OCI-M2 (cell line): ENCODE data around the gene UBE2G2.

ENCODE experiments used
- DNase-seq: peaks from one replicate; lab custom pipeline; 2025; ENCODE audit not compliant: unreplicated experiment; lab: John Stamatoyannopoulos, UW

Gene UBE2G2

DNA sequence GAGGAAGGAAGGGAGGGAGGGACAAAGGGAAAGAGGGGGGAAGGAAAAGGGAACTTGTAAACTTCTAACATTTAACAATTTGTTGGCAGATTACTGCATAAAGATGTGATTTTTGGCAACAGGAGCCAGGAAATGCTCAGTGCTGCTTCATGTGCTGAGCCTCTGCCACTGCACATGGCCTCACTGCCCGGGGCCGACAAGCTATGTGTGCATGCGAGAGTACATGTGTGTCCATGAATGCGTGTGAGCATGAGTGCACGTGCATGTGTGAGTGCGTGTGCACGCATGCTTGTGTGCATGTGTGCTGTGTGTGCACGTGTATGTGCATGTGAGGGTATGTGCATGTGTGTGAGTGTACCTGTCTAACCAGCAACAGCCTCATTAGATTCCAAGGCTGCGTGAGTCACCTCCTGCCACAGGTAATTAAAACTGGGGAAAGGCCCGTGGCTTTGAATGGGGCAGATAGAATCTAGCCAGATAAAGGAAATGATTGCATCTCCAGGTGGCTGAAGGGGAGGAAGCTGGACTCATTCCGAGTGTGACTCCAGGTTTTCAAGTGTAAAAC, 48.9 kb downstream of the UBE2G2 start:
- no peak for DNase-seq

DNA sequence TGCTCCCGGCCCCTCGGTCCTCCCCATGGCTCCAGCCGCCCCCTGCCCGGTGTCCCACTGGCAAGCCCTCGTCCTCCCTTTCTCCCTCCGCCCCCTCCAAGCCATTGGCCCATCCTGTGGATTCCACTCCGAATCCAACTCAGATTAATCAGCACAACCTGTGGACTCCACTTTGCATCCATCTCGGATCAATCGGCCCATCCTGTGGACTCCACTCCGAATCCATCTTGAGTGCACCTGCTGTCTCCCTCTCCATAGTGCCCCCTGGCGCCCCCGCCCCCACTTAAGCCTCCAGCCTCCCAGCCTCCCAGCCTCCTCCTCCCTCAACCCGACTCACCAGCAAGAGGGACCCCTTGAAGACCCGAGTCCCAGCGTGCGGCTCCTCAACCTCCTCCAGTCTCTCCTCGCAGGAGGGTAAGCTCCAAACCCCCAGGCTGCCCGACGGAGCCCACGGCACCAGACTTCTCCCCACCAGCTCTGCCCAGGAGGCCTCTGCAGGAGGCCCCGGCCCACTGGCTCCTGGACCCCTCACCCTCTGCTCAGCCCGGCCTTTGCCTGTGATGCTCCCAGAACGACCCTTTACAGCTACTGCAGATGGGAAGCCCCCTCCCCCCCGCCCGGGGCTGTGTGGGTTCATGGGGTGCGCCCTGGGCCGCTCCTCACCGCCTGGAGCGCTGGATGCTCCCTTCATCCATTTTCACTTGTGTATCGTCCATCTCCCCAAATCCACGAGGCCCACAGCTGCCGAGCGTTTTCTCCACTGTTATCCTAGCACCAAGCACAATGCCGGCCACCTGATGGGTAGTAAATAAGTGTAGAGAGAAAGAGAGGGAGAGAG, 49.6 kb downstream of the UBE2G2 start:
- no peak for DNase-seq

DNA sequence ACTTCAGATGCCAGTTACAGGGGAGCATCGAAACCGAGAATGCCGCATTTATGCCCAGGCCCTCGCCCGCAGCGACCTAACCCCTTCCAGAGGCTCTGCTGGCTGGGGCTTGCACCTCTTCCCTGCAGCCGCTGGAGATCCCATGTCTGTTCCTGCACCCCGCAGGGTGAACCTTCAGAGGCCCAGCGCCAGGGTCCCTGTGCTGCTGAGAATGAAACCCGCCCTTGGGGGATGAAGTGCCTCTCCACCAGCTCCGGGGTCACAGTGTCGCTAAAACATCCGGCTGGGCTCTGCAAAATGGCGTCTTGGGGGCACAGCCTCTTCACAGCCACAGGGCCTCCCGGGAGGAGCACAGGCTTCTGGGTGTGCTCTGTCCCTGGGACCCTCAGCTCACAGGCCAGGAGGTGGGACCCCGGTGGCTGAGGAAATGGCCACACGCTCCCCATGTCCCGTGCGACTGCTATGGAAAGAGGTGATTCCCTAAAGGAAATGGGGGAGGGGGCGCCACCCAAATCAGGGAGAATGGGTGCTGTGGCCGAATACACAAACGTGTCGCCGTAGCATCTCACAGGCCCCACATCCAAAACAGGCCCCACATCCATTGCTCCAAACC, 50.3 kb downstream of the UBE2G2 start:
- no peak for DNase-seq

DNA sequence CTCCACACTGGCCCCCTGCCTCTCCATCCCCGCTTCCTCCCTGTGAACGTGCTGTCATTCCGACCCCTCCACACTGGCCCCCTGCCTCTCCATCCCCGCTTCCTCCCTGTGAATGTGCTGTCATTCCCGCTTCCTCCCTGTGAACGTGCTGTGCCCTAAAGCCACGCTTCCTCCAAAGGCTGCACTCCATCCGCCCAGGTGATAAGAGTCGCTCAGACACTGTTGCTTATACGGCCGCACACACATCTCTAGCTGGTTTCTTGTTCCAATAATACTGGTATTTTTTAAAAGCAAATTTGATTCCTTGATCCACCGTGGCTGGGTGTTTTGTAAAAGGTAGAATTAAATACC, 51.0 kb downstream of the UBE2G2 start:
- DNase-seq = no peak

DNA sequence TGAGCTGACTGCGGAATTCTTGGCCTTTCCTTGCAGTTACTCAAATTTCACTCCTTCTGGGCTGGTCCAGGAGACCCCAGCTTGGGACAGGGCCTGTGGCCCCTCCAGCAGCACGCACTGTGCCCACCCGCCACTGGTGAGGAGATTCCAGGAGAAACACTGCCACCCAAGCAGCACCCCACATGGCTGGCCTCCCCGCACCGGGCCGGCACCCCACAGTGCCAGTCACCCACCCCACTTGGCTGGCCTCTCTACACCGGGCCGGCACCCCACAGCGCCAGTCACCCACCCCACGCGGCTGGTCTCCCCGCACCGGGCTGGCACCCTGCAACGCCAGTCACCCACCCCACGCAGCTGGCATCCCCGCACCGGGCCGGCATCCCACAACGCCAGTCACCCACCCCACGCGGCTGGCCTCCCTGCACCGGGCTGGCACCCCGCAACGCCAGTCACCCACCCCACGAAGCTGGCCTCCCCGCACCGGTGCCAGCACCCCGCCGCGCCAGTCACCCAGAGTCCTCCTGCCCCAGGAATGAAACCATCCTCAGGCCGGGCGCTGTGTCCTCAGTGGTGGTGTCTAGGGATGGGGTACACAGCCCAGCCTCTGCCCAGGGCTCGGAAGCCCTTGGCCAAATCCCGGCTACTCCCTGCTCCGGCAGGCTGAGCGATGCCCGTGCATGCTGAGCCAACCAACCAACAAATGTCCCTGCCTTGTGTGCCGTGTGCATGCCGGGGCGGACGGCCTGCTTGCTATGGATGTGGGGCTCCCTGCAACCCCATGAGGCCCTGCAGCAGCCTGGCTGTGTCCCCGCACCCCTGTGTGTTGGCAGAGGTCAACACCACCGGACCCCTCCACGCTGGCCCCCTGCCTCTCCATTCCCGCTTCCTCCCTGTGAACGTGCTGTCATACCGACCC, 51.6 kb downstream of the UBE2G2 start:
- DNase-seq = no peak

DNA sequence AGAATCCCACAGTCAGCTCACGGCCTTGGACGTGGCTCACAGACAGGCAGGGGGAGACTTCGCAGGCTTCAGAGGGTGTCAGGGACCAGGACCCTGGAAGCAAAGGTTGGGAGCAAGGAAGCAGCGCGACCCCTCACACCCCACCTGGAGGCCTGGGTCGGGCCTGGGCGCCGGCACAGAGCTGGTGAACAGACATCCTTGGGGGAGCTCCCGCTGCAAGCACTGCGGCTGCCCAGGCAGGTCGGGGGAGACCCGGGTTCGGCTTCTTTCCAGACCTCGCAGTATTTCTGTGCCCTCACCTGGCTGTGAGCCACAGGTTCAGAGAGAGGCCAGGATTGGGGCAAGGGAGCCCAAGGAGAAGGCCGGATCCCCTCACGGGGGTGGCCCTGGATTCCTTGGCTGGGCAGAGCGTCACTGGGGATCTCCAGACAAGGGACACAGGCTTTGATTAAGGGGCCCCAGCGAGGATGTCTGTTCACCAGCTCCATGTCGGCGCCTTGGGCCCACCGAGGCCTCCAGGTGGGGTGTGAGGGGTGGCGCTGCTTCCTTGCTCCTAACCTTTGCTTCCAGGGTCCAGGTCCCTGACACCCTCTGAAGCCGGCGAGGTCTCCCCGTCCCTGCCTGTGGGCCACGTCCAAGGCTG, 52.4 kb downstream of the UBE2G2 start:
- DNase-seq = no peak

DNA sequence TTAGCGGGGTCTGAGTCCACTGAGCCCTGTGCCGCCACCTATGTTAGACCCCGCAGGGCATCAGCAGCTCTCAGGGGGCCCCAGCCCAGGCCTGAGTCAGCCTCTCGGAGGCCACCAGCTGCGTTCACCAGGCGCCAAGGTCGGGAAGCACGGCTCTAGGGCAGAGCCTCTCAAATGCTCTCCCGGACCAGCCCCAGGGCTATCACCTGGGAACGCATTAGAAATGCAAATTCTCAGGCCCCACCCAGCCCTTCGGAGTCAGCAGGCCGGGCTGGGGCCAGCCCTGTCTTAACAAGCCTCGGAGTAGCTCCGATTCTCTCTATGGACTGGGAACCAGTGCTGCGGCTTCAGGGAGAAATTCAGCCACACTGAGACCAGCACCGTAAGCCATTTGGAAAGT, 53.0 kb downstream of the UBE2G2 start:
- no peak for DNase-seq

DNA sequence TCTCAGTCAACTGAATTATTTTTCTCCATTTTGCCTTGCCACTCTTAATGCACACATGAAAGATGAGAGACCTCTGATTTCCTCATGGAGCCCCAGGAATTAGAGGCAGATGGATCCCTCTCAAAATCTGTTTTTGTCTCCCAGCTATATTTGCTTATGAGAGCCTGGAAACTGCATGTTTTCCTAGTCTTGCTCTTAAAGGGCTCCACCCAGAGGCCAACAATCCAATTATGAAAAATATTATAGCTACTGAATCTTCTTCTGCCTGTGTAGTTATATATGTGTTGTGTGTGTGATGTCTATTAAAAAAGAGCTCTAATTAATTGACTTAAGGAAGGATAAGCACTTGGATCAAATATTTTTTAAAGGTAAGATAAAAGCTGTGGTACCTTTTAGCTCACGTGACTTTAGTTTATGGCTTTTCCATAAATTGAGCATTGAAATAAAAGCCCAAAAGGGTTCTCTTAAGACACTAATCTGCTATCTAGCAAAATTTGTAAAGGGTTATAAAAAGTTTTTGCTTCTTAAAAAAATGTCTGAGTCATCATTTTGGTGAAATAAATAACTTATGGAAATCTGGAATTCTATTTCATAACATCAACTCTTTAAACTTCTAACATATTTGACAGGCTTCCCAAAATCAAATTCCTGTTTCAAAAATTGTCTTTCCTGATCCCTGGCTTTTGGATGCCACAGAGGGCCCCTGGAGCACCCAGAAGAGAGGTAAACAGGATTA, 59.0 kb downstream of the UBE2G2 start:
- no peak for DNase-seq

DNA sequence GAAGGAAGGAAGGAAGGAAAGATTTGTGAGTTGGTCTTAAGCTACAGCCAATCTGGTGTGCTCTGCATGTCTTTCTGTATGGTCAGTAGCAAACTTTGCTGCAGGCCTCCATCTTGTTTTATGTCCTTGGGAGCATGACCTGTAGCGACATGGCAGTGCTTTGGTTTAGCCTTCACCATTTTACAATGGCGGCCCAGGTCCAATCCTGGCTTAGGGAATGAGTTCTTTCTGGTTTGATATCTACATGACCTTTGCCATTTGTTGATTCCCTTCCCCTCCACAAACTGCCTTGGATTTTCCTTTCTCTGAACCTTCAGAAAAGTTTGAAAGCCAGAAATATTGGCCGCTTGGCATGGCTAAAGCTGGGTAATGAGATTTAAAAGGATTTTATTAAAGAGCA, 59.7 kb downstream of the UBE2G2 start:
- no peak for DNase-seq

DNA sequence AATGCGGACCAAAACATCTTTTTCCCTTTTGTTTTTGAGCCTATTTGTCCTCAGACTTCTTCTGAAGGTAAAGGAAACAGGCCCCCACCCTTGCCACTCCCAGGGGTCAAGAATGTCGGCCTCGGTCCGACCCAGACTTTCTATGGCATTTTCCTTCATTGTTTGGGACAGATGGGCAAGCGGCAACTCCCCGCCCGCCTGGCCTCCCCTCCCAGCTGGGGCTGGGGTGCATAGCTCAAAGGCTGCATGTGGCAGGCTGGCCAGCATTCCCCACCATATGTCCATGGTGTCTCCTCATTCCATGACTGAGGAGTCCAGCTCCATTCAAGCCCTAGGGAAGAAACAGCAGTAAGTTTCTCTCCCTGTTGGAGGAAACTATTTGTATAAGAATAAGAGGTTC, 60.9 kb downstream of the UBE2G2 start:
- DNase-seq = no peak

DNA sequence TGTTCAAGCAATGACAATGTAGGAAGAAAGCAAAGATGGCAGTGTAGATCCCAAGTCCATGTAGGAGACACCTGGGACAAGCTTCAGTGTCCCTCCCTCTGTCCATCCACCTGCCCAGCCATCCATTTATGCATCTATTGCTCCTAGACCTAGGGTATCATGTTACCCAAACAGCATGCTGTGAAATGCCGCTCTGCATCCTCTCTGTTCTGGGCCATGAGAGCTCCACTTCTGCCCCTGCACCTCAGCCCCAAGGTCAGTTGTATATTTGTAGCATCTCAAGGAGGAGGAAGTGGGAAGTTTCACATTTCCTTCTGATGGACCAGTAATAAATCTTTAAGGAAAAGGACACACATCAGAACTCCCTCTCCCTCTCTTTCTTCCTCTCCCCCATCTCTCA, 62.3 kb downstream of the UBE2G2 start:
- no peak for DNase-seq

DNA sequence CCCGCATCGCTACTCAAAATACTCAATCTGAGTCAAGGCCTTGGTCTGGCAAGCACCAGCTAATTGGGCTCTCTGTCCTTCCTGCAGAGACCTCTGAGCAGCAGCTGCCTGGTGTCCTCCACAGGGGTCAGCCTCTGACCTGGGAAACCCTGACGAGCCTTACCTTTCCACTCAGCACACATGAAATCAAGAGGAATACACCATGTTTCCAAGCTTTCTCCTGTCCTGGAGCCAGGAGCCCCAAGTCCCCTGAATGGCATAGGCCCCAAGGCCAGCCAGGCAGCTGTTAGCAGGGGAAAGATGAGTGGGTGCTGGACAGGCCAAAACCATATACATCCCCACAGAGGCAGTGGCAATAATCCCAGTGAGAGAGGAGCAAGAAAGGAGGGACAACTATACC, 63.0 kb downstream of the UBE2G2 start:
- no peak for DNase-seq

DNA sequence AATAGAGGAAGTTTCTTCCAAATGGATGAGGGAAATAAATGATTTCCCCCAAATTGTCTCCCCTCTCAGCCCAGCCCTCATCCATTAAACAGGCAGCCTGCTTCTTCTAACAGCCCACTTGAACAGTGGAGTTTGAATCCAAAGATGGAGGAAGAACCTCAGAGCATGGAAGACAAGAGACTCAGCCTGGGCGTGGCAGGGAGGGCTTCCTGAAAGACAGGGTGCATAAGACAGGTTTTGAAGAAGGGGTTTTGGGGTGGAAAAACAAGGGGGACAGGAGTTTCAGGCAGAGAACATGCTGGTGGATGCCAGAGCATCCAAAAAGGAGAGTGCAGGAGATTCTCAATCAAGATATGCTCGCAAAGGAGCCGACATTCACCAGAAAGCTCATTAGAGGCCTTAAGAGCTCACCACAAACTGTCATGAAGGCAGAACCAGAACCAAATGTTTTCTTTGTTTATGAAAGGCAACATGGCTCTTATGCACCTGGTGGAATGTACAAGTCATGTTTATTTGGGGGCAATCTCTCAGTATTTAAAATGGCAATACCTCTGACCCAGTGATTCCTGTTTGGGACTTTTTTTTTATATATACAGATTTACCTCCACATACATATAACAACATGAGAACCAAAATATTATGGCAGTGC, 63.8 kb downstream of the UBE2G2 start:
- DNase-seq = no peak

DNA sequence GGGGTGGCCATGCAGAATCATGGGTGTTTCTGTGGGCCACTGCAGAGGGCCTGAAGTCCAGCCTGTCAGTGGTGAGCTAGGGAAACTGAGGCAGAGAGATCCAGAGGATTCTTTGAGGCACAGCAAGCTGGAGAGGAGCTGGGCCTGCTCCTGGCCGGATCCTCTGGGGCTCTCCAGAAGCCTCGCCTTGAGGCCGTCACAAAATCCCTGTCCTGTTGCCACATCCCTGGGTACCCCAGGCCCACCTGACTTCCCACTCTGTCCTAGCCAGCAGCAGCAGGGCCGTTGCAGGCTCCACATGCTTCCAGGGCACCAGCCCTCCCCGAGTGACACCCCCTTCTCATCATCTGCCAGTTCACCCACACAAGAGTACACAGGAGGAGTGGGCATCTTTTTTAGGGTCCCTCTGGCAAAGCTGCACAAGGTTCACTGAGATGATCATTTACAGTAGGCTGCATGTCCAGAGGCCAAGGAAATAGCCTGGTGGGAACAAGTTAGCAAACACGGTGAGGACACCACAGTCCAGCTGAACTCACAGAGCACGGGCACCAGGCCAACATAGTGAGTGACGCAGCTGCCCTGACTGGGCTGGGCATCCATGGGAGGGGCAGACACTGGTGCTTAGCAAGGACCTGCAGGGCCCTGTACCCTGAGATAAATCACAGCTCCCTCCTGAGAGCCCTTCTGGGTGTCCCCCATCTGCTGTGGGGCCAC, 65.2 kb downstream of the UBE2G2 start:
- DNase-seq = no peak

DNA sequence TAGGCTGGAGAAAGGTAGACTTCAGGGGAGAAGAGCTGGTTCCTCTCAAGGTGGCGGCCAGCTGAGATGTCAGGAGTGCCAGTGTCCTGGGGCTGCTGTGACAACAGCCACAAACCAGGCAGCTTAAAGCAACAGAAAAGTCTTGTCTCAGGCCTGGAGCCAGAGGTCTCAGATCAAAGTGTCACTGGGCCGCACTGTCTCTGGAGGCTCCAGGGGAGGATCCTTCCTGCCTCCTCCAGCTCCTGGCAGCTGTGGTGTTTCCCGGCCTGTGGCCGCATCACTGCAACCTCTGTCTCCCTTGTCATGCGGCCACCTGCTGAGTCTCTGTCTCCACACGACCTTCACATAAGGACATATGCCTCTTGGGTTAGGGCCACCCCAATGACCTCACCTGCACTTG, 65.8 kb downstream of the UBE2G2 start:
- no peak for DNase-seq

DNA sequence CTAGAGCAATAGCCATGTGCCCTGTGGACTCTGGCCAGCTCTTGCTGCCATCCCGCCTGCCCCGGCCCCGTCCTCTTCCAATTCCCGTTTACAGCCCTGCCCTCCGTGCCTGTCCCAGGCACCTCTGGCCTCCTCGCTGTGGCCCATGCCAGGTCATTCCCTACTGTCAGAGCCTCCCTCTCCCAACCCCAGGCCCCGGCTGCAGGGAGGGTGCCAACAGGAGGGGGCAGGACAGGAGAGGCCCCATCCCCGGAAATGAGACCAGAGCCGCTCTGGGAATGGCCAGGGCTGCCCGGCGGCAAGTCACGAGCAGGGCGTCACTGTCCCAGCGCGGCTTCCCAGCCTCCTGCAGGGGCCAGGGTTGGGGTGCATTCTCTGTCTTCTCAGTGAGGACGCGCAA, 66.8 kb downstream of the UBE2G2 start:
- DNase-seq = no peak

DNA sequence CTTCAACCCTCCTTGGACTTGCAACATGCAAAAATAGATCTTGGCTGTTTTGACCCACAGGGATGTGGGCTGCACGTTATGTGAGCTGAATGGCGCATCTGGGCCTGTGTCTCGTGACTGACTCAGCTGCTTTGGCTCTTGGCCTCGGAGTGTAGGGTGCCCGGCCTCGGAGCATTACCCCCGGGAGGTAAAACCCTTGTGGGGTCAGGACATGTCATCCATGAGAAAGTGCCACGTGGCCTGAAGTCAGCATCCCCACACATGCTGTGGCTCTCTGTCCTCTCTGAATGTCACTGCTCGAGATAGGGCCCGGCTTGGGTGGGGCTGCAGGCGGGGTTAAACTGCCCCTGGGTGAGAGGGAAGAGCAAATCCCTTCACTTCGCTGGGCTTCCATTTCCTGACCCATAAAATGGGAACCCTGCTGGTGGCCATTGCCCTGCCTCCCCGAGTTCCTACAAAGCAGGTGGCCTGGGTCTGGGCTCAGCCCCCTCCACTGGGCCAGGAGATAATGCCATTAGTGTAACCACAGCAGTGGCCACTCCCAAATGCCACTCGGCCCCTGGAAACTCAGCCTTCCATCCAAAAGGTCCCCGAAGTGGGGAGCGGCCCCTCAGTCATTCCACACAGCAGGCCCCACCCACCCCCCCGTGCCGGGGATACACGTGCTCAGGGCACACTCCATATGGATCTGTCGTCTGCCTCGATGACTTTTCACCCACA, 67.4 kb downstream of the UBE2G2 start:
- no peak for DNase-seq

DNA sequence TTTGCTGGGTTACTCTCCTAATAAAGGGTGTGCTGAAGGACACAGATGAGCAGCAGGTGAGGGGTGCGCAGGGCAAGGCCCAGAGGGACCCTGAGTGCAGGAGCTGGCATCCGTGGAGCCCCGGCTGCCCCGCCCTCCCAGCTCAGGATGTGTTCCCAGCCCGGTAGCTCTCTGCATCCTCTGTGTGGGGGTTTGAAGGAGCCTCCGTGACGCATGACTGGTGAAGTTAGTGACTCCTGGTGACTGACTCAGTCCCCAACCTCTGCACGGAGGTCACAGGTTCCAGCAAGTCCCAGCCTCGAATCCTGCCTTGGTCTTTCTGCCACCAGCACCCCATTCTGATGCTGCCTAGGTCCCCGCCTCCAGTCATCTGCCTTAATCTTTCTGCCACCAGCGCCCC, 68.7 kb downstream of the UBE2G2 start:
- DNase-seq = no peak

DNA sequence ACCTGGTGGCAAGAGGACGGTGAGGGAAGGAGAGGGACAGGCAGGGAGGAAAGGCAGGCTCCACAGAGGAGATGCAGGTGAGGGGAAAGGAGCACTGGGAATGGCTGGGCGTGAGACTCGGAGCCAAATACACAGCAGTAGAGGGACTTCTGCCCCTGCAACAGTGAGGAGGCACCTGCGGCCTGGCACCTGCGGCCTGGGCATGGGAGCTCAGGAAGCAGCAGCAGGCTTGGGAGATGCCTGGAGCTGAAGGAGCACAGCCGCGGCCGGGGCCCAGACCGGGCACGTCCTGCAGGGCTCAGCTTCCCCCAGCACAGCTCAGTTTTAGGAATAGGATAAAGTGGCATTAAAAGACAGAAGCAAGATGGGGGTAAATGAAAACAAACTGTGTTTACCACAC, 69.4 kb downstream of the UBE2G2 start:
- DNase-seq = no peak
